Loucy (cell line): ENCODE measurements around the gene IL34.

Experiments used
- H2AFZ ChIP-seq: fragments of 200-600 bp; sonication (generic); 2 replicates; pipeline ENCODE4 v1.6.0; 2016; ENCODE audit warnings: antibody characterized with exemption, mild to moderate bottlenecking, low read length, moderate library complexity
- H3F3A ChIP-seq: fragments of 200-600 bp; 2 replicates; pipeline ENCODE4 v1.6.0; 2016; ENCODE audit warnings: antibody characterized with exemption, low read depth, mild to moderate bottlenecking
- H3K27me3 ChIP-seq: fragments of 200-600 bp; sonication (generic); 2 replicates; pipeline ENCODE4 v1.6.1; 2014; ENCODE audit warnings: low read length, mild to moderate bottlenecking; ENCODE audit not compliant: insufficient read depth, poor library complexity, severe bottlenecking
- H3K36me3 ChIP-seq: fragments of 200-600 bp; sonication (generic); 2 replicates; pipeline ENCODE4 v1.6.1; 2016; ENCODE audit warnings: low read length; ENCODE audit not compliant: insufficient read depth
- H3K4me1 ChIP-seq: fragments of 200-600 bp; sonication (generic); 2 replicates; pipeline ENCODE4 v1.5.1; 2014; ENCODE audit warnings: low read length, mild to moderate bottlenecking; ENCODE audit not compliant: insufficient read depth, poor library complexity, severe bottlenecking
- H3K4me2 ChIP-seq: fragments of 200-600 bp; sonication (generic); 2 replicates; pipeline ENCODE4 v1.6.0; 2014; ENCODE audit warnings: antibody characterized with exemption, low read length, low read depth, mild to moderate bottlenecking; ENCODE audit not compliant: poor library complexity, severe bottlenecking
- H3K4me3 ChIP-seq: fragments of 200-600 bp; sonication (generic); 2 replicates; pipeline ENCODE4 v1.5.1; 2014; ENCODE audit warnings: low read length, mild to moderate bottlenecking, mixed read lengths; ENCODE audit not compliant: poor library complexity, severe bottlenecking
- H3K79me2 ChIP-seq: fragments of 200-600 bp; sonication (generic); 2 replicates; pipeline ENCODE4 v1.6.1; 2014; ENCODE audit warnings: low read length; ENCODE audit not compliant: insufficient read depth
- H3K9ac ChIP-seq: fragments of 200-600 bp; sonication (generic); 2 replicates; pipeline ENCODE4 v1.6.0; 2014; ENCODE audit warnings: mild to moderate bottlenecking, low read depth, low read length, moderate library complexity; ENCODE audit not compliant: poor library complexity, severe bottlenecking
- H3K9me2 ChIP-seq: fragments of 200-600 bp; sonication (generic); replicated peaks from 2 replicates; pipeline ENCODE4 v1.6.1; 2016; ENCODE audit warnings: low read depth, low read length, mixed read lengths
- H3K9me3 ChIP-seq: fragments of 200-600 bp; sonication (generic); 2 replicates; pipeline ENCODE4 v1.6.1; 2014; ENCODE audit warnings: mild to moderate bottlenecking, antibody characterized with exemption, low read length, low read depth; ENCODE audit not compliant: insufficient read depth
- H4K20me1 ChIP-seq: fragments of 200-600 bp; sonication (generic); 2 replicates; pipeline ENCODE4 v1.6.0; 2014; ENCODE audit warnings: antibody characterized with exemption, low read length, mild to moderate bottlenecking; ENCODE audit not compliant: insufficient read depth, poor library complexity, severe bottlenecking
- EZH2phosphoT487 ChIP-seq: fragments of 200-600 bp; IDR thresholded peaks from 2 replicates; pipeline ENCODE4 v1.6.1; 2018; ENCODE audit warnings: antibody characterized with exemption, mild to moderate bottlenecking, moderate library complexity, borderline replicate concordance
- TF ChIP-seq, protein P1 (sequence below): fragments of 200-600 bp; sonication (generic); conservative IDR thresholded peaks from 2 replicates; pipeline ENCODE4 v1.5.1; 2014; ENCODE audit warnings: mild to moderate bottlenecking, antibody characterized with exemption, low read length

Gene IL34

DNA sequence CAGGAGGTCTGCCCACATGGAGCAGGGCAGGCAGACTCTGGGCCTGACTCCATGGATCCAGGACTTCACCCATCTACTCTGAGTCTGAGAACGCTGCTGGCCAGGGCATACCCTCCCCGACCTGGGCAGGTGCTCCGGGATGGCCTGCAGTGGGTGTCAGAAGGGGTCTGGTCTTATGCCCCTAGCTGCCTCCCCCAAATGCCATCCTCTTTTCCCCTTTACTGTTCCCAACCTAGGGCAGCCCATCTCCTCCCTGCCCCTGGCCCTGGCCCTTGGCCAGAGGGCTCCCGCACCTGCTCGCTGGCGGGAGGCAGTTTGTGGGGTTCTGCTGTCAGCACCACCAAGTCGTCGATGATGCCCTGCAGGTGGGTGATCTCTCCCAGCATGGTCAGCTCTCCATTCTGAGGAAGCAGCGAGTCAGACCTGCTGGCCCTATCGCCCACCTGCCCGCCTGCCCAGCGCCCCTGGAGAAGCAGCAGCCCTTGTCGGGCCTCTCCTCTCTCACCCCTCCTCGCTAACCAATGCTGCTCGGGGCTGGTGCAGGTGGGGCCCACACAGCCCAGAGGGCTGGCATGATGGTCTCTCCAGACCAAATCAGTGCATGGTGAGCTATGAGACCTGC, 31.3 kb downstream of the IL34 start:
- Histone ChIP-seq H4K20me1 (peaks cover 4% of the 10 kb centered on the region), H3K9me2 (no peaks in the 10 kb centered on the region), H3K4me3 (no peak overlapping the region), H3K79me2 (no peaks in the 10 kb centered on the region; the same call in 1 of the 2 replicates), H3K36me3 (peaks cover 3% of the 10 kb centered on the region; the same call in 1 of the 2 replicates), H3K27me3 (no peaks in the 10 kb centered on the region), H2AFZ (no peak overlapping the region), H3K4me2 (no peak overlapping the region), H3K9ac (no peak overlapping the region), H3F3A (no peaks in the 10 kb centered on the region), H3K9me3 (no peaks in the 10 kb centered on the region), H3K4me1 (peaks cover 10% of the 10 kb centered on the region)
- TF ChIP-seq, protein P1, sequence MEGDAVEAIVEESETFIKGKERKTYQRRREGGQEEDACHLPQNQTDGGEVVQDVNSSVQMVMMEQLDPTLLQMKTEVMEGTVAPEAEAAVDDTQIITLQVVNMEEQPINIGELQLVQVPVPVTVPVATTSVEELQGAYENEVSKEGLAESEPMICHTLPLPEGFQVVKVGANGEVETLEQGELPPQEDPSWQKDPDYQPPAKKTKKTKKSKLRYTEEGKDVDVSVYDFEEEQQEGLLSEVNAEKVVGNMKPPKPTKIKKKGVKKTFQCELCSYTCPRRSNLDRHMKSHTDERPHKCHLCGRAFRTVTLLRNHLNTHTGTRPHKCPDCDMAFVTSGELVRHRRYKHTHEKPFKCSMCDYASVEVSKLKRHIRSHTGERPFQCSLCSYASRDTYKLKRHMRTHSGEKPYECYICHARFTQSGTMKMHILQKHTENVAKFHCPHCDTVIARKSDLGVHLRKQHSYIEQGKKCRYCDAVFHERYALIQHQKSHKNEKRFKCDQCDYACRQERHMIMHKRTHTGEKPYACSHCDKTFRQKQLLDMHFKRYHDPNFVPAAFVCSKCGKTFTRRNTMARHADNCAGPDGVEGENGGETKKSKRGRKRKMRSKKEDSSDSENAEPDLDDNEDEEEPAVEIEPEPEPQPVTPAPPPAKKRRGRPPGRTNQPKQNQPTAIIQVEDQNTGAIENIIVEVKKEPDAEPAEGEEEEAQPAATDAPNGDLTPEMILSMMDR: no peak
- no peak for TF ChIP-seq EZH2phosphoT487

DNA sequence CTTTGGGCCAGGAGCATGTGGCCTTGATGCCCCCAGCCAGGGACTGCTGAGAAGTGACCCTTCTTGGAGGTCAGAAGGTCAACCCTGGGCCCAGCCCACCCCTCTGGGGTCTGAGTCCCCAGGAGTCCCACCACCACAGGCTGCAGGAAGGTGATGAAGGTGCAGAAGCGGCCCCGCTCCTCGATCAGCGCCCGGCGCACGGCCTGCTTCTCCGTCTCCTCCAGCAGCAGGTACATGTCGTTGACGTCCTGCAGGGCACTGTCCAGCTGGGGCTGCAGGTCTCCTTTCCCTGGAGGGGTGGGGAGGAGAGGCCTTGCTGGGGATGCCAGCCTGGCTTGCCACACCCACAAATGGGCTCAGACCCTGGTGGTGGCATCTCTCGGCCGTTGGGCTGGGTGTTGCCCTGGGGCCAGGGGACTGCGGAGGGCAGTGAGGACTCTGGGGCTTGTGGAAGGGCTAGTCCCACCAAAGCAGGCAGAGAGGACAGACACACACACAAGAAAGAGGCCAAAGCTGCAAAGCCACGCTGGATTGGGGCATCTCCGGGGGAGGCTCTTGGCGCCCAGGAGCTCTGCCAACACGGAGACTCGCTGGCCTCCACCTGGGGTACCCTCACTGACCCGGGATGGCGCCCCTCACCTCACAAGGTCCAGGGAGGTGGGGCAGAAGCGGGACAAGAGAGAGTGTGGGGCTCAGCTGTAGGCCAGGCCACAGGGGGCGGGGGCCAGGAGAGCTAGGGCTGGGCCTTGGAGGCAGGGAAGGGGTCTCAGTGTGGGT, 31.9 kb downstream of the IL34 start:
- Histone ChIP-seq H3K4me1 (peaks cover 10% of the 10 kb centered on the region), H3K4me3 (no peak overlapping the region), H3K9me3 (no peaks in the 10 kb centered on the region), H3K27me3 (no peaks in the 10 kb centered on the region), H3K4me2 (no peak overlapping the region), H4K20me1 (peaks cover 6% of the 10 kb centered on the region), H2AFZ (no peak overlapping the region), H3F3A (no peaks in the 10 kb centered on the region), H3K9ac (no peak overlapping the region), H3K79me2 (no peaks in the 10 kb centered on the region; the same call in 1 of the 2 replicates), H3K9me2 (no peaks in the 10 kb centered on the region), H3K36me3 (peaks cover under 1% of the 10 kb centered on the region; the same call in 1 of the 2 replicates)
- TF ChIP-seq, protein P1: no peak
- TF ChIP-seq EZH2phosphoT487: no peak

DNA sequence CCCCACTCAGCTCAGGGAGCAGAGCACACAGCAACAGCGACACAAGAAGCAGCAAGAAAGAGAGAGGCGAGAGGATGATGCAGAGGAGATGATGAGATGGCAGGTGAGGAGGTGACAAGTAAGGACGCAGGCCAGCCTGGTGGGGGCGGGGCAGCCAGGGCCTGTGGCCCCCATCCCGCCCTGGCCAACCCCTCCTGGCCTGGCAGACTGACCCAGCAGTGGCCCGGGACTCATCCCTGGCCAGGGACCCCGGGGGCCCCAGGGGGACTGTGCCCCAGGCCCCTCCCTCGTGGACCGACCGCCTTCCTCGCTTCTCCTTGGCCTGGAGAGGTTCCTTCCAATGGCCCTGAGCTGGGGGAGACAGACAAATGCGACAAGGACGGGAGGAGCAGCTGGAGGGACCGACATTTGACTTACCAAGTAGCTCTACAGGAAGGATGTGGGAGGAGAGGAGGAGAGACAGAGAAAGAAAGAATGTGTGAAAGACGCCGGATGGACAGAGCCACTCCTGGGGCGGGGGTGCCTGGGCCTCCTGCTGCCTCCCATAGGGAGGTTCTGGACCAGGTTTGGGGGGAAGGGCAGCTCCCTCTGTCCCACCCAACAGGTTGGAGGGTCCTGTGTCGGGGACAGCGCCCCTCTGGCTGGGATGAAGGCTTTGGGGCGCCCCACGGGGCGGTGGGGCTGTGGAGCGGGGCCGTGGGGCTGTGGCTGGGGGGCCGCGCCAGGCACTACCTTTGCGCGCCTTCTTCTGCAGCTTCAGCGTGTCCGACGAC, 32.7 kb downstream of the IL34 start:
- Histone ChIP-seq H3K9ac (no peak overlapping the region), H3K9me2 (no peaks in the 10 kb centered on the region), H3K36me3 (no peaks in the 10 kb centered on the region; the same call in 1 of the 2 replicates), H4K20me1 (peaks cover 6% of the 10 kb centered on the region), H3K4me2 (no peak overlapping the region), H3K79me2 (peaks cover 5% of the 10 kb centered on the region; the same call in 1 of the 2 replicates), H3F3A (no peaks in the 10 kb centered on the region), H3K9me3 (no peaks in the 10 kb centered on the region), H3K4me3 (no peak overlapping the region), H3K27me3 (no peaks in the 10 kb centered on the region), H3K4me1 (peaks cover 14% of the 10 kb centered on the region), H2AFZ (no peak overlapping the region)
- TF ChIP-seq EZH2phosphoT487: no peak
- TF ChIP-seq, protein P1: no peak
